ENCODE measurements around the gene SPATS1. TPM values are rescaled to one million over a fixed set of nuclear protein-coding genes. Genes with fewer than 3 reads are reported as not detected.

Gene SPATS1
- total and polyA plus RNA-seq, 2 of the 13 experiments (the other 11 are each of a cell fraction or from before 2014, with no cell fraction given) = not detected

- Histone ChIP-seq H3K9me3 (ENCODE audit: low read length) (no peaks in the 10 kb centered on the region), H3K9ac (ENCODE audit: insufficient read depth, low read depth, low read length) (no peak overlapping the region), H2AFZ (ENCODE audit: low read length) (no peak overlapping the region), H3K4me3 (replicated peaks in 1 of 3; ENCODE audit: insufficient read depth in 1 of 3, low read depth in 2 of 3, low read length in 3 of 3) (no peak overlapping the region), H3K36me3 (replicated peaks in 1 of 2; ENCODE audit: control insufficient read depth in 1 of 2, insufficient read depth in 2 of 2, low read length in 2 of 2) (peaks cover 50 to 63% of the 10 kb centered on the region in 2 experiments), H3K79me2 (ENCODE audit: insufficient read depth, low read length) (no peaks in the 10 kb centered on the region), H3K4me2 (ENCODE audit: low read depth, low read length) (no peak overlapping the region), H3K4me1 (ENCODE audit: insufficient read depth, low read length) (no peaks in the 10 kb centered on the region), H3K27ac (ENCODE audit: extremely low read length, insufficient read depth, low read length) (no peak overlapping the region), H3K27me3 (ENCODE audit: control insufficient read depth in 1 of 2, insufficient read depth in 2 of 2, low read length in 2 of 2) (no peaks in the 10 kb centered on the region), H4K20me1 (ENCODE audit: insufficient read depth, low read length) (no peaks in the 10 kb centered on the region)
- no peak for ATAC-seq
- no TSS peak for BruUV-seq (replicated peaks)
- intact Hi-C loops (cut with micrococcal nuclease; ENCODE audit: unreplicated experiment) = no loop called here
- POLR2A ChIA-PET = no interaction called here
- in situ Hi-C loops (cut with HindIII; ENCODE audit: extremely low pct_ligation_motif_present, low pct_unique_long_range_greater_than_20kb) = no loop called here
- no peak for DNase-seq (ENCODE audit: low spot score)
- no peak for FAIRE-seq
- WGBS (ENCODE audit: low lambda C conversion rate) = 88% methylated on average over 12 of the region's 12 CpGs
- CTCF ChIA-PET (ENCODE audit: low intra/inter-chr PET ratio, low total read pairs) = interaction anchor here (3.9 kb wide), 1 partner anchor 35 kb away, joined by 37 read pairs; no protein-coding TSS in a partner anchor
- TF ChIP-seq EP300 (IDR thresholded peaks at IDR 0.05; ENCODE audit: low read depth in 2 of 2, low read length in 2 of 2) = no peak
- TF ChIP-seq EP300 (CRISPR knock-in tag; IDR thresholded peaks at IDR 0.05; ENCODE audit: borderline replicate concordance) = no peak
- no peak for TF ChIP-seq ZNF589 (CRISPR knock-in tag; conservative IDR thresholded peaks at IDR 0.05)
- TF ChIP-seq ZNF225 (CRISPR knock-in tag; IDR thresholded peaks at IDR 0.05) = no peak
- TF ChIP-seq SKI (IDR thresholded peaks at IDR 0.05; ENCODE audit: partially characterized antibody) = no peak
- TF ChIP-seq ZNF790 (CRISPR knock-in tag; IDR thresholded peaks at IDR 0.05; ENCODE audit: borderline replicate concordance) = no peak
- no peak for TF ChIP-seq NR3C1 (CRISPR knock-in tag; IDR thresholded peaks at IDR 0.05)
- TF ChIP-seq TMF1 (CRISPR knock-in tag; IDR thresholded peaks at IDR 0.05; ENCODE audit: low read depth) = no peak
- no peak for TF ChIP-seq MIER2 (CRISPR knock-in tag; IDR thresholded peaks at IDR 0.05)
- TF ChIP-seq CCAR2 (optimal IDR thresholded peaks at IDR 0.05; ENCODE audit: low read depth, low read length) = no peak
- TF ChIP-seq ZNF263 (CRISPR knock-in tag; IDR thresholded peaks at IDR 0.05) = no peak
- no peak for TF ChIP-seq NFKB2 (CRISPR knock-in tag; IDR thresholded peaks at IDR 0.05; ENCODE audit: borderline replicate concordance)
- TF ChIP-seq ATF6 (CRISPR knock-in tag; conservative IDR thresholded peaks at IDR 0.05) = no peak
- no peak for TF ChIP-seq ZSCAN25 (CRISPR knock-in tag; IDR thresholded peaks at IDR 0.05)
- TF ChIP-seq ZBTB46 (CRISPR knock-in tag; IDR thresholded peaks at IDR 0.05; ENCODE audit: borderline replicate concordance) = no peak
- TF ChIP-seq ZNF260 (CRISPR knock-in tag; IDR thresholded peaks at IDR 0.05; ENCODE audit: borderline replicate concordance, low read depth) = no peak
- no peak for TF ChIP-seq PRMT3 (CRISPR knock-in tag; IDR thresholded peaks at IDR 0.05; ENCODE audit: borderline replicate concordance, low read depth)
- TF ChIP-seq SALL1 (CRISPR knock-in tag; IDR thresholded peaks at IDR 0.05) = no peak
These were observed 39.6 kb upstream of the SPATS1 start for GRCh38 chr6:44302856-44303255.

All from HepG2 (cell line).